Suppressor macrophage treated with lipopolysaccharide for 4 hours (primary cell): ENCODE measurements around the gene KRT83.

Source experiments
- DNase-seq: peaks from one replicate; pipeline ENCODE4 v3.0.0-alpha.2; 2020

KRT83 gene

DNA sequence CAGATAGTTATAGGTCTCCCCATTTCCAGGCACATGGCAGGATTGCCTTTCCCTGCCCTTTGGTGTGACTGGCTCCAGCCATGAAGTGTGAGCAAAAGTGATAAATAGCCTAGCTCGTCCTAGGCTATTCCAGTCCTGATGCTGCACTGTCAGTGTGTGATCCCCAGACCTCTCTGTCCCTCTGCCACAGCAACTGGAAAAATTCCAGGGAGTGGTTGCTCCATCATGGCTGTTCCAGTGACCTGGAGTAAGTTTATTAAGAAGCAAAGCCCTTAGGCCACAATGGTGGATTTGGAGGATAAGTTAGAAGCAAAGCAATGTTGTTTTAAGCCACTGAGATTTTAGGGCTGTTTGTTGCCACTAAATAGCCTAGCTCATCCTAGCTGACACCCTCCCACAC is 9.8 kb upstream of the KRT83 start:
- DNase-seq, result no peak

DNA sequence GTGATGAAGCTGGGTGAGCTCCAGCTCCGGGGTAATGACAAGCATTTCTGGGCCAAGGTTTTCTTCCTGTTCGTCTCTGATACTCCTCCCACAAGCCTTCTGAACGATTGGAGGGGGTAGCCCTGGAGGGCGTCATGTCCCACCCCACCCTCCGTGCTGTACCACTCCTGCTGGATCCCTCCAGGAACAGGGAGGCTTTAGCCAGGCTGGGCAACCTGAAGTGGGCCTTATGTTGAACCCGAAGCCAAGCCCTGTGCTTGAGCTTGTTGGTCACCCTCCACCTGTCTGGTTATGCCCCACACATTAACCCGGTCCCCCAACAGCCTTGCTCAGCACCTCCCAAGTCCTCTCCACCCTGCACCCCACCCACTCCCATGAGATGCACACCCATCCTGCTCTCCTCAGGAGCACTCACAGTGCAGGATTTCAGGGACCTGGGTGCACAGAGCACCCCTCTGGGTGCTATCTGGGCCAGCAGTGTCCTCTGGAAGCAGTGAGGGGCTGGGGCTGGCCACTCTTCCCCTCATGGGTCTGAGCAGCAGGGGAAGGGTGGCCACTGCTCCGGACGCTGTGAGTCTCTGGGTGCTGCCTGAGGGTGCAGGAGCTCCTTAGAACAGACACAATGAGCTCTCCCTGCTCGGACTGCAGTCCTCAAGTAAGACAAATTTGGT is 6.8 kb upstream of the KRT83 start:
- DNase-seq, result no peak

DNA sequence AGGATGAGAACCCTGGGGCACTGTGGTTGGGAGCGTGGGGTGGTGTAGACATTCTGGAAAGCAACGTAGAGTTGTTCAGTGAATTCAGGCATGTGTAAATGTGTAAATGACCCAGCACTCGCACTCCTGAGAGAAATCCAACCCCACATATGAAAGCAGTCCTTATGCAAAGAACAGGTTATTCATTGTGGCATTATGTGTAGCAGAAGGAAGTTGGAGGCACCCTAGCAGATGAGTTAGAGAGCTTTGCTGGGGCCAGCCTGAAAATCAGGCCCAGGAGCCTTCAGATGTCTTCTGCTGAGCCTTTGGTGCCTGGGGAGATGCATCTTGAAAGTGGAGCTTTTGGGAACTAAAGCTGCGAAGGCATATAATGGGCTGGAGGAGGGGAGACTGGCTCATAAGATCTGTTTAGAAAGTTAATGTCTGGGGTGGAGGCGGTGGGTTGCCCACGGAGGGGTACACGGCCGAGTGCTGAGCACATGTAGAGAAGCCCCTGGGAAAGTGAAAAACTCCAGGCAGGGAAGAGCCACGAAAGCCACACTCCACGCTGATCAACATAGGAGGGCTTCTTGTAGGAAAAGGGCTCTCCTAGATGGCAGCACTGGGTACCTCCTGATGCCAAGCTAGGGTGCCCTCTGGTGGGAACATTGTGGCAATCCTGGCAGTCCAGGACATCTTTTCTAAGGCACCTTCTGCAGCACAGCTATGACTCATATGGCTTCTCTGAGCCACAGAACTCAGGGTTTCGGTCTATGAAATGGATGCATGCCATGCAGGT is 6.0 kb upstream of the KRT83 start:
- peak; percentile 87 for DNase-seq

DNA sequence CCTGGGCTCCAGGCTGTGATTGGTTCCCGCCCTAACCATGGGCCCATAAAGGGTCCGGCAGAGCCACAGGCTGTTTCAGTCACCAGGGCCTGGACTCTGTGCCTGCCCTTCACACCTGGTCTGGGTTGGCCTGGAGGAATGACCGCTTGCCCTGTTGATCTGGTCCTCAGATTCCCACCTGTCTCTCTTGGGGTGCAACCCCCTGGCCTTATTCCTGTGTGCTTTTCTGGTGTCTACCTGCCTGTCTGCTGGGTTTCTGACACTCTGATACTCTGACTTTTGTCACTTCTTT is 2.9 kb upstream of the KRT83 start:
- DNase-seq, result no peak

DNA sequence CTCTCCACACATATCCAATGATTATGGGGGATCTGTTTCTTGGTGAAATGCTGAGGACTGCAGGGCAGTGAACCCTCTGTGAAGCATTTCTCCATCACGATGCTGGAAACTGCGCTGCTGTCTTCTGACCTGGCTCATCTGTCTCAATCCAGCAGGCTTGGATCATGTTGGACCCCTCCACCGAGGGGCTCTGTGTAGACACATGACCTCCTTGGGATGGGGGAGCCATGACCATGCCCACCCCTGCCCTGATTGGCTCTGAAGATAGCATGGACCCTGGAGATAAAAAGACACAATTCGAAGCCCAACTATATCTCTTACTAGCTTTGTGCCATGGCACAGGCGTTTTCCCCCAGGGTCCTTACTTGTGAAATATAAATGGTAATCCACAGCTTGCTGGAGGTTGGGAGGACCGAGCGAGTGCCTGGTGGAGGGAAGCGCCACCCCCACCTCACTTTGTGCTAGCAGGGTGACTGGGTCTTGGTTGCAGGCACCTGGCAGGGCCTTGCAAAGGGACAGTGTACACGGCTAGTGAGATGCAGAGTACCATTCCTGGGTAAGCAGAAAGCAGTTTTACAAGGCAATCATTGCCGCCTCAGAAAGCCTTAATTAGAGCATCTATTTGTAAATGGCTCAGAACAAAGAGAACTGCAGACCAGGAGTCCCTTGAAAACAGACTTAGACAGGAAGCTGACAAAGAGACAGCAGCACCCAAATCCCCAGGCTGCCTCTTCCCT is 2.4 kb upstream of the KRT83 start:
- DNase-seq, result no peak

DNA sequence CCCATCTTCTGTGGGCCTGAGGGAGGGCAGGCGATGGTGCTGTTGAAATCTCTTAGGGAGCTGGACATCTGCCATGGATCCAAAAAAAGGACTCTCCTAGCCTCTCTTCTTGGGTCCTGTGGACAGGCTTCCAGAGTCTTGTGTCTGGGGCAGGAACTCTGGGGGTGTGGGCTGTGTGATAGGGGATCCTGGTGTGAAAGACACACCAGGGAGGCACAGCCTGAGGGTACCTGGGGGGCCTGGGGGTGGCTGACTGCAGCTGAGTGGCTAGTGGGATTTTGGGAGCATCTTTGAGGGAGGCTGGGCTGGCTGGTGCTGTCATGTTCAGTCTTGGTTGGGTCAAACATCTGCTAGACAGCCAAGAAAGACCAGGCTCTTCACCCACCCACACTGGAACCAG is 1.8 kb upstream of the KRT83 start:
- no peak for DNase-seq

DNA sequence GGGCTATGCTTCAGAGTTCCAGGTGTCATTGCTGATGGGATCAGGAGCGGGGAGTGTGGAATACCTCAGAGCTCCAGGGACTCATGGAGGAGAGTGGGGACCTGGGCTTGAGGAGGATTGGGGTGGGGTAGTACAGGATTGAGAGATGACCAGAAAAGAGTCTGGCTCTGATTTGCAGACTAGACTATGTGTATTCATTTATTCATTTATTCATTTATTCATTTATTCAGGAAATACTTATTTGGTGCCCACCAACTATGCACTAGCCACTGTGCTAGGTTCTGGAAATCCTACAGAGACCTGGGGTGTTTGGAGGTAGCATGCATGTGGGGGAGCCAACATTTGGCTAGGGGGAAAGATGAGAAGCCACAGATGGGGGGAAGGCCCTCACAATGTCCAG is 871 bp upstream of the KRT83 start:
- DNase-seq, result no peak

DNA sequence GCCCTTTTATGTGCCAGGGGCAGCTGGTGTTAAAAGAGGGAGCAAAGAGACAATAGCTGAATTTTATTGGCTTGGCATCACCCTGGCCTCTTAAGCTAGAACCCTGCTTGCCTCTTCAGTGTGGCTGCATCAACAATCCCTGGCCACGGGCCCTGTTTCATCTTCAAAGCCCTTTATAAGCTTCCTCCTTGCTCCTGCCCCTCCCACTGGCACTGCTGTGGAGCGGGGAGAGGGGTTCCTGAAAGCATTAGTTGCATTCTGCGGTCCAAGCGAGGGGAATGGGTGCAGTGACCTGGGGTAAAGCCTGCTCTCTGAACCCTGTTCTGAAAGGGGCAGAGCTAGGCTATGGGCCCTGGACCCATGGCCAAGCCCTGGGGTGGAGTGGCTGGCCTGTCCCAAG is 220 bp upstream of the KRT83 start:
- DNase-seq, result no peak

DNA sequence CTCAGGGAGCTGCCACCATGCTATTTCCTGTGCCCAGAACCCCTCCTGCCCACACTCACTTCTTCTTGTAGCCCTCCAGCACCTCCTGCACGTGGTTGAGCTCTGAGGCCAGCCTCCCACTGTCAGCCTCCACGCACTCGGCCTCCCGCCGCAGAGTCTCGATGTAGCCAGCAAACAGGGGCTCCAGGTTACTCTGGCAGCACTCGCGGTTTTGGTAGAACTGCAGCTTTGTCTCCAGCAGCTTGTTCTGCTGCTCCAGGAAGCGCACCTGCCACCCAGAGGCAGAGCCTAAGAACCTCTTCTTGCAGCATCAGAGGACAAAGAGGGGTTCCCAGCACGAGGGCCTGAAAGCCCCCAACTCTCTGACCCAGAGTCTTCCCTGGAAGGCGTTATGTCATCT is 2.1 kb downstream of the KRT83 start:
- DNase-seq, result no peak

DNA sequence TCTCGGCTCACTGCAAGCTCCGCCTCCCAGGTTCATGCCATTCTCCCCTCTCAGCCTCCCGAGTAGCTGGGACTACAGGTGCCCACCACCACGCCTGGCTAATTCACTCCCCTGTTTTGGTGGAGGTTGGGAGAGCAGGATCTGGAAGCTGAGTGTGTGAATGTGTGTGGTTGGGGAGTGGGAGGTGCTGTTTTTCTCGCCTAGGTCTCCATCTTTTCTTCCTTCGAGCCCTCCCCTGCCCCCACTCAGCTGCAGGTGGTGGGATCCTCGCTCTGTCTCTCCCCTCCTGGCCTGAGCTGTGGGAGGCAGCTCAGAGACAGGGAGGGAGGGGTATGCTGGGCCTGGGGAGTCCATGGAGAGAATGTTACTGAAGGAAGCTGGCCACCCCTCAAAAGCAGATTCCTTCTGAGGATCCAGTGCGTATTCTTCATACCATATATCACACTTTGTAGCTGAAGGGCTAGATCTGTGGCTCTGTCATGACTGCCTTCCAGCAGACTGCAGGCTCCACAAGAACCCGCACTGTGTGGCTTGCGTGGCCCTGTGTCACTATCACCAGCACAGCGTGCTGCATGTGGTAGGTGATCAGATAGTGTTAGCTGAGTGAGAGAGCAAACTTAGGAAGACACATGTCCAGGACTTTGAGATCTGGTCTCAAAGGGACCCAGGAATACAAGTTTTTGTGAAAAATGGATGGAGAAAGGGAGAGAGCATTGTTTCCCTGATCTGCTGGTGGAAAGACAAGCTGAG is 2.8 kb downstream of the KRT83 start:
- no peak for DNase-seq

DNA sequence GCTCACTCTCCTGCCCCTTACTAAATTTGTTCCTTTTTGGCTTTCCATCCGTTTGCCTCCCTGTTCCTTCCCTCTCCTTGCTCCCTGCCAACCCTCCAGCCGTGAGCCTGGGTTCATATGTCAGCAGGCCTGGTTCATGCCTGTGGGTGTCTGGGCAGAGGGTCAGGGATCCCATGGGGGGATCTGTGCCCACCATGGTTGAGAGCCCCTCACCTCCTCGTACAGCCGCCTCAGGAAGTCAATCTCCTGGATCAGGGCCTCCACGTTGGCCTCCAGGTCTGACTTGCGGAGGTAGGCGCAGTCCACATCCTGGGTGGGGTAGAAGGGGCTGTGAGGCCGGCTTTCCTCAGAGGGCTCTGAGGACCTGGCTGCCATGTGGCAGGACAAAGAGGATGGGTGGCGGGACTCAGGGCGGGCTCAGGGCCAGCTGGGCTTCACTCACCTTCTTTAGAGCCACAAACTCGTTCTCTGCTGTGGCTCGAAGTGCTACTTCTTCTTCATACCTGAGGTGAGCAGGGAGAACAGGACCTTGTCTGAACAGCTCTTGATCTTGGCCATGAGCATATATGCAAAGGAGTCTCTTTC is 3.6 kb downstream of the KRT83 start:
- DNase-seq, result no peak

DNA sequence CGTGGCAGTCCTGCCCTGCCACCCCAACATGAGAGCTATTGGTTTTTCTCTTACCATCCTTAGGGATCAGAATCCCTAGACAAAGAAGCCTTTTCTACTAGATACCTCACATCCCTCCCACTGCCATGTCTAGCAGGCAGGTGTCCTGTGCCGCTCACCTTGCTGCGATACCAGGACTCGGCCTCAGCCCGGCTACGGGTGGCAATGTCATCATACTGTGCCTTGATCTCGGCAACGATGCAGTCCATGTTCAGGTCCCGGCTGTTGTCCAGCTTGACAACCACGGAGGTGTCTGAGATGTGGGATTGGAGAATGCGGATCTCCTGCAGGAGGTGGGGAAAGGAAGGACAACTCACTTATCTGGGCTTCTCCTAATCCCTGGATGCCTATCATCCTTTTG is 4.5 kb downstream of the KRT83 start:
- no peak for DNase-seq

DNA sequence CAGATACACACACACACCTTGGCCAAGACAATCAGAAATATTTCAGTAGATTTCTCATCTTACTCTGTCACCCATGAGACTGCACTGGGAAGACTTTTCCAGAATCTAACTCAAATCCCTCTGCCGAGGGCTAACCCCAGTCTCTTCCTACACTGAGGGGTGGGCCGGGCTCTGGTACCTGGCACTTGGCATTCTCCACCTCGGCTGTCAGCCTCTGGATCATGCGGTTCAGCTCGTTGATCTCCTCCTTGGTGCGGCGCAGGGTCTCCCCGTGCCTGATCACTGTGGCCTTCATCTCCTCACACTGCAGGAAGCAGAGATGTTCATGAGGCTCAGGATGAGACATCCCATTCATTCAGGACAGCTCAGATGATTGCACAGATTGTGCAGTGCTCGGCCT is 4.9 kb downstream of the KRT83 start:
- DNase-seq, result no peak

DNA sequence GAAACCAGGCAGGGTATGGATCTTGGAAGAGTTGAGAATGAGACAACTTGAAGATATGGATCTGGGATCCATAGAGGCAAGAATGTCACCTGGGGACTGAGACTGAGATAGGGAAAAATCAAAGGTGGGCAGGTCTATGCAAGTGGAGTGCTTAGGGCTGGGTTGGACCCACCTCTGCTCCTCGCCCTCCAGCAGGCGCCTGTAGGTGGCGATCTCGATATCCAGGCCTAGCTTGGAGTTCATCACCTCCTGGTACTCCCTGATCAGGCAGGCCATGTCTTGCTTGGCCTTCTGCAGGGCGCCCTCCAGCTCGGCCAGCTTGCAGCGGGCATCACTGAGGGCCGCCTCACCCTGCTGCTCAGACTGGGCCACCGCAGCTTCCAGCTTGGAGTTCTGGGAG is 5.5 kb downstream of the KRT83 start:
- DNase-seq, result peak; percentile 17

DNA sequence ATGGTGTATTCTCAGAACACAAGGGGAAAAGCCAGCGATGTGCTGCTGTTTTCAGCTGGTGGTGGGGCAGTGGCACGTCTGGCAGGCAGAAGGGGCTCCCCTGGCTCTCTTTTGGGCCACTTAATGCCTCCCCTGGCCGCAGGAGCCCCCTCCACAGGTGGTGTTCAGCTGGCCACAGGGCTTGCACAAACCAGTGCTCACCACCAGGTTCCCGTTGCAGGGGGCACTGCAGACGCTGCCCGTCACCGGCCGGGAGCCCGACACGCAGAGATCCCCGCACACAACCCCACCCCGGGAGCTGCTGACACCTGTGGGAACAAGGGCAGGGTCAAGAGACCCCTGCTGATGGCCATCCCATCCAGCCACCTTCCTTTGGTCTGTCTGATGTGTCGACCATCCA is 6.7 kb downstream of the KRT83 start:
- DNase-seq, result no peak

DNA sequence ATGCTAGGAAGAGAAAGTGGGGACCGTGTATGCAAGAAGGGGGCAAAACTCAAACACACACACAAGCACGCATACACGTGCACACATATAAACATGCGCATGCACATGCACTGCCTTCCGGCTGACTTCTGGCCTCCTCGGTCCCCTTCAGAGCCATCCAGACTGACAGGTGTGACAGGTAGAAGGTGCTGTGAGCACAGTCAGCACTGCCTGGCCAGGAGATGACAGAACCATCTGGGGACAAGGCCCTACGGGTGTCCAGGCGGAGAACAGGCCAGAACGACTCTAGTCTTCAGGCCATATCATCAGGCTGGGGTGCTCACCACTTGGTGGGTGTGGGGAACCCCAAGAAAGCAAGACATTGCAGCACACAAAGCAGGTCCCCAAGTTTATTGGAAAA is 7.3 kb downstream of the KRT83 start:
- DNase-seq, result no peak

DNA sequence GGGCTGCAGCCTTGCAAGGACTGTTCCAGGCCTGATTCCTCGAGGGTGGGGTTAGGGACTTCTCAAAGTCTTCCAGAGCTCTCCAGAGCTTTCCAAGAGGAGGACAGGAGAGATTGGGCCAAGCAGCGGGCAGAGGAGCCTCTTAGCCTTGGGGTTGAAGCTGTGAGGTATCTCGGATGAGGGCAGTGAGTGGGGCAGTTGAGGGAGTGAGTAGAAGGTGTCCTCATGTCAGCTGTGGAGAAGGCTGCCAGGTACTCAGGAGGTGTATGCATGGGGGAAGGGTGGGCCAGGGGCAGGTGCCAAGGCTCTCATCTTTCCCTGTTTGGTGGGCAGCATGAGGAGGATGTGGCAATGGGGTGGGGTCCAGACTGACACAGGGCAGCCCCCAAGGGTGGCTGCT is 7.7 kb downstream of the KRT83 start:
- no peak for DNase-seq

DNA sequence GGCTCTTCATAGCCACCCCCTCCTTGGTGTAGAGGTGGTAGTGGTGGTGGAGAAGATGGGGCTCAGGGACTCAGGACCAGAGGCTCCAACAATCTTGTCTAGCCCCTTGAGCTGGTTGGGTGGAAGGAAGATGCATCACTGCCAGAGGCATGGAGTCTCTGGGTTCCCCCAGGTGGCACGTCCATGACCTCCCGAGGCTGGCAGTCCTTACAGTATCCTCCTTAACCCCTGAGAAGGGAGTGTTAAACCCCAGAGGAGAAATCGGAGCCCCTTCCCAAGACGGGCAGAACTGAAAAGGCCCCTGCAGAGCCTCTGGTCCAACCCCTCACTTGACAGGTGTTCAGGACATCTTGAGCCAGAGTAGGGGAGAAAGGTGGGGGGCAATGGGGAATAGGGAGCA is 9.1 kb downstream of the KRT83 start:
- no peak for DNase-seq

DNA sequence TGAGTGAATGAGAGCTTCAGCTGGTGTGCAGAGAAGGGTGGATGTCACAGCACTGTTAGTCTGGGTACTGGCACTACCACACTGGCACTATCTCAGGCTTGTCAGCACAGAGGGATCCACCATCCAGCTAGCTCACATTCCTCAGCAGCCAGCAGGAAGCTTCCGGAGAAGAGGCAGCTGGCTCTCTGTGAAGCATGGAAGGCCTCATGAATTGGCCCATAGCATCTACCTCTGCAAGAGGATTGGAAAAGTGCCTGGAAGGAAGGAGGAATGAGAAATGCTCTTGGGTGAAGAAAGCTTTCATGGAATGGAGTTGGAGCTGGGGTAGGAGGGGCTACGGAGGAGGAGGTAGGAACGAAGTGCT is 9.9 kb downstream of the KRT83 start:
- DNase-seq, result no peak

DNA sequence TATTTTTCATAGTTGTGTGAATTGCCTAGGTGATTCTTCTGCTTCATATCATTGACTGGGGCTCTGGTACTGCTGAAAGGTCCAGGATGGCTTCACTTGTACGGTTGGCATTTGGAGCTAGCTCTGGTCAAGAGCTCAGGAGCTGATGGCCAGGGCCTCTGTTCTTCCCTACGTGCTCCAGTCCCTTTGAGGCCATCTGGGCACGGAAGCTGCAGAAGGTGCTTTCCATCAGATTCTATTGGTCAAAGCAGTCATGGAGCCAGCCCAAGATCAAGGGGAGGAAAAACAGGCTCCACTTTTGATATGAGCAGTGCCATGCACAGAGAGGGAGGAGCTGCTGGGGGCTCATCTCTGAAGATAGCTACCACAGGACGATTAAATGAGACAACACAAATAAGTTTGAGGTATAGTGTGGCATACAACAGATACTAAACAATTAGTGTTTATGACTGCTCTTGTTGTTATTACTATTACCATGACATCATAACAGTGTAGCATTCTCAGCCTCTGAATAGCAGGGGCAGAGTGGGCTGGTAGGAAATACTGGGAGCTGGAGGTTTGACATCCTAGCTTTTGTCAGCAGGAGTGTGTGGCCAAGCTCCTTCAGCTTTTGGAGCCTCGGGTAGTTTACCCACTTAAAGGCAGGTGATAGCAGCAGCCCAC is 10.4 kb downstream of the KRT83 start:
- DNase-seq, result no peak

DNA sequence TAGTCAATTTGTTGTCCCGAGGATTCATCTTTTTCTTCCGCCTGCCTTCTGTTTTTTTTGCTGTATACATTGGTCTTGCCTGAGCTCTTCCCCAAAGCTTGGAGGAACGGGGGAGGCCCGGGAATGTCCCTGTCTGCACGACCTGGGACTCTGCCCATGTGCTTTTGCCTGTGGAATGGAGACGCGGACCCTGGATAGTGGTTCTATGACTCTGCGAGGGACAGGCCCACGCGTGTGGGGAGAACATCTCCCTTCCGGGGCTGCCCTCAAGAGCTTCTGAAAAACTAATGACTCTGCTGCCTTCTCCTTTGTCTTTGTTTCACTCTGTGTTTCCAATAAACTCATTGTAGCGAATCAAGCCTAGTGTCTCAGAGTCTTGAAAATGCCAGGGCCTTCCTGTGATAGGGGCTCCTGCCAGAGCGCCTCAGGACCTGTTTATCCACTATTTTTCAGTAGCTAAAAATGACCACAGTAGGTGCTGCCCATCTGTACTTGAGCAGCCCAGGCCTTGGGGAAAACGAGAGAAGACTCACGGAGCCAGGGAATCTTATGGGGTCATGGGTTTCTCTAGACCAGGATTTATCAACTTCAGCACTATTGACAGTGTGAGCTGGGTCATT is 12.3 kb downstream of the KRT83 start:
- no peak for DNase-seq
